VCaP (cell line): ENCODE measurements around the gene MMADHC.

Experiments
- H3K27ac ChIP-seq: fragments of 450-650 bp; 2 replicates; pipeline ENCODE4 v1.5.1; 2017
- CTCF ChIP-seq: fragments of 450-650 bp; conservative IDR thresholded peaks from 2 replicates; pipeline ENCODE4 v1.5.1; 2017; ENCODE audit warnings: mild to moderate bottlenecking, moderate library complexity

Gene MMADHC

GRCh38 chr2:149527998-149528755 lies 59.4 kb downstream of the MMADHC start:
- no peak overlapping the region for H3K27ac ChIP-seq
- TF ChIP-seq CTCF, result no peak

- no peak overlapping the region for H3K27ac ChIP-seq
- TF ChIP-seq CTCF, result no peak
These were observed 60.9 kb downstream of the MMADHC start for GRCh38 chr2:149526689-149527088.

DNA sequence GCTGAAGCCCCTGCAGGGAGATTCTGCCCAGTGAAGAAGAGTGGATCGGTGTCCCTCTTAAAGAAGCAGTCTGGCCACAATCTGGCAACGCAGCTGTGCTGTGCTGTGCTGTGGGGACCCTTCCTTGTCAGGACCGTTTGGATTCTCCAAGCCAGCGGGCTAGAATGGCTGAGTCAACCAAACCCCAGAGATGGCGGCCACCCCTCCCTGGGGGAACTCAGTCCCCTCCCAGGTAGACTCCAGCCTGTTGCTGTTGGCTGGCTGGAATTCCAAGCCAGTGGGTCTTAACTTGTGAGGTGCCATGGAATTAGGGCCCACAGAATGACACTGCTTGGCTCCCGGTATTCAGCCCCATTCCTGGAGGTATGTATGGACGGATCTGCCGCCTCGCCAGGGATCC lies 62.3 kb downstream of the MMADHC start:
- no peak for TF ChIP-seq CTCF
- H3K27ac ChIP-seq, result no peak overlapping the region
